ENCODE measurements around the gene MERTK. TPM values are rescaled to one million over a fixed set of nuclear protein-coding genes. Genes with fewer than 3 reads are reported as not detected.

Gene MERTK
- total and polyA plus RNA-seq, 2 donors (not counting 1 experiment from before 2014, with no cell fraction given) = 0.04 to 0.34 TPM

DNA sequence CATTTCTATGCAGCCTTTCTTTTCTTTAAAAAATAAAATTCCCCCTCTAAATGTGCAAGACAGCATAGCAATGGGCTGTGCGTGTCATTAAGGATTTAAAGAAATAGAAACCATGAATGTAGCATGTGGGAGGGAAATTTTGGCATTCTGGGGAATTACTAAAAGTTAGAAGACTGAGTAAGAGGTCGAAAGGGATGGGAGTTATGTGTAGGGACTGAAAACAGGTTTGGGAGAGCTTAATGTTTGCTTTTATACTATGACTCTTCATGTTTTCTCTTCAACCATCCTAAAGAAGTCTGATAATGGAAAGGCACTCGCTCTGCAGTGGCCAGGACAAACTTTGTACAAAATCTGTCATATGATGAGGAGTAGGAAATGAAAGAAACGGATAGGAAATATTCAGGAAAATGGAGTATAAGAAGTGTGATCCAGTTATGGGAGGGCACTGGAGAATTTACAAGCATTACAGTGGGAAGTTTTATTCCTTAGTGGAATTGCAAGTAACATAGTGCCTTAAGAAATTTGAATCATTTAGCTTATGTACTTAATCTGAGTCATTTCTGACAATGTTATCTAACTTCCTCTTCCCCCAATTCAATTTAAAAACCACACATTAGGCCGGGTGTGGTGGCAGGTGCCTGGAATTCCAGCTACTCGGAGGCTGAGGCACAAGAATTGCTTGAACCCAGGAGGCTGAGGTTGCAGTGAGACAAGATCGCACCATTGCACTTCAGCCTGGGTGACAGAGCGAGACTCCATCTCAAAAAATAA, 177.3 kb downstream of the MERTK start:
- Histone ChIP-seq H3K27me3 (replicated peaks in 1 of 4; ENCODE audit: control extremely low read depth in 1 of 4, control insufficient read depth in 3 of 4, insufficient read depth in 4 of 4, low read length in 3 of 4) (no peaks in the 10 kb centered on the region), H4K20me1 (ENCODE audit: control insufficient read depth, insufficient read depth, low read length, poor library complexity, severe bottlenecking) (peaks cover 13% of the 10 kb centered on the region), H3K27ac (ENCODE audit: low read length in 2 of 2) (no peak overlapping the region), H3K79me2 (ENCODE audit: control insufficient read depth, insufficient read depth, low read length) (peaks cover 26% of the 10 kb centered on the region), H3K4me2 (replicated peaks; ENCODE audit: low read depth, low read length, poor library complexity, severe bottlenecking) (no peak overlapping the region), H3K4me3 (ENCODE audit: control extremely low read depth in 1 of 5, extremely low read depth in 1 of 5, insufficient read depth in 1 of 5, low read depth in 2 of 5, low read length in 4 of 5) (no peak overlapping the region), H2AFZ (ENCODE audit: insufficient read depth, low read depth, low read length, poor library complexity, severe bottlenecking) (no peak overlapping the region), H3K36me3 (replicated peaks in 1 of 2; ENCODE audit: control extremely low read depth in 1 of 2, control insufficient read depth in 1 of 2, extremely low read depth in 1 of 2, insufficient read depth in 2 of 2, low read length in 1 of 2) (peaks cover 12 to 43% of the 10 kb centered on the region in 2 experiments), H3K4me1 (ENCODE audit: control insufficient read depth in 2 of 2, insufficient read depth in 2 of 2, low read length in 2 of 2) (peaks cover 0 to 4% of the 10 kb centered on the region in 2 donors), H3K9me3 (ENCODE audit: control extremely low read depth in 1 of 3, control insufficient read depth in 2 of 3, insufficient read depth in 1 of 3, low read length in 2 of 3) (peaks cover 0 to 5% (median 0%) of the 10 kb centered on the region in 3 donors), H3K9ac (ENCODE audit: low read length) (no peak overlapping the region)
- TF ChIP-seq CTCF (IDR thresholded peaks at IDR 0.05) (no peak), EZH2 (IDR thresholded peaks at IDR 0.05; ENCODE audit: borderline replicate concordance, insufficient read depth, low read depth, low read length, poor library complexity, severe bottlenecking) (no peak)
- ChIA-PET POLR2A (no interaction called here), CTCF (no interaction called here)
- 80% methylated on average over 2 of the region's 8 CpGs for WGBS (ENCODE audit: insufficient coverage)
- Mint-ChIP-seq H3K27me3 (no peaks in the 10 kb centered on the region), H3K27ac (no peak overlapping the region), H3K4me3 (no peak overlapping the region), H3K9me3 (ENCODE audit: insufficient read depth) (no peaks in the 10 kb centered on the region), H3K4me1 (peaks cover 29% of the 10 kb centered on the region)
- no peak for ATAC-seq (ENCODE audit: low read depth)
- no peak for DNase-seq
- intact Hi-C loops (cut with micrococcal nuclease) = no loop called here

DNA sequence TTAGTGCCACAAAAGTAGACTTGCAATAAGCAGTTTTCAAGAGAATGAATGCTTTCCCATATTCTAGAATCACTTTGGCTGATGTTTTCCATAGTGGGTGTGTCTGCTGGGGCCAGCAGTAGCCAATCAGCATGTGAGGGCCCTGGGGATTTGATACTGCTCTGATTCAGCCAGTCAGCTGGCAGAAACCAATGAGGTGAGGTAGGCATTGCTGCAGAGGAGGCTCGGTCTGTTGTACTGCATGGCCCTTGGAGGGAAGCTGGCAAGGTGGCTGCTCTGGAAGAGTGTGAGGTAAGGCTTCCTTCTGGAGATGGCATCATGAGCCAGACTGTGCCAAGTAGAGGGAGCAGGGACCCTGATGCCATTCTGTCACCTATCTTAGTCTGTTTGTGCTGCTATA, 179.4 kb downstream of the MERTK start:
- peaks cover 0 to 5% (median 0%) of the 10 kb centered on the region in 3 donors for H3K9me3 ChIP-seq (ENCODE audit: control extremely low read depth in 1 of 3, control insufficient read depth in 2 of 3, insufficient read depth in 1 of 3, low read length in 2 of 3)
- CTCF ChIA-PET = no interaction called here
- ATAC-seq (ENCODE audit: low read depth) (no peak), DNase-seq (no peak)
- H3K4me1 Mint-ChIP-seq = peaks cover 17% of the 10 kb centered on the region
- no peak overlapping the region for H3K4me2 ChIP-seq (replicated peaks; ENCODE audit: low read depth, low read length, poor library complexity, severe bottlenecking)
- H3K9me3 Mint-ChIP-seq (ENCODE audit: insufficient read depth) = no peaks in the 10 kb centered on the region
- H2AFZ ChIP-seq (ENCODE audit: insufficient read depth, low read depth, low read length, poor library complexity, severe bottlenecking) = no peak overlapping the region
- peaks cover 6% of the 10 kb centered on the region for H4K20me1 ChIP-seq (ENCODE audit: control insufficient read depth, insufficient read depth, low read length, poor library complexity, severe bottlenecking)
- no peak overlapping the region for H3K27ac Mint-ChIP-seq
- H3K9ac ChIP-seq (ENCODE audit: low read length) = no peak overlapping the region
- POLR2A ChIA-PET = no interaction called here
- intact Hi-C loops (cut with micrococcal nuclease) = no loop called here
- TF ChIP-seq CTCF (IDR thresholded peaks at IDR 0.05) (no peak), EZH2 (IDR thresholded peaks at IDR 0.05; ENCODE audit: borderline replicate concordance, insufficient read depth, low read depth, low read length, poor library complexity, severe bottlenecking) (no peak)
- peaks cover 12% of the 10 kb centered on the region for H3K79me2 ChIP-seq (ENCODE audit: control insufficient read depth, insufficient read depth, low read length)
- H3K27me3 Mint-ChIP-seq = no peaks in the 10 kb centered on the region
- H3K36me3 ChIP-seq (replicated peaks in 1 of 2; ENCODE audit: control extremely low read depth in 1 of 2, control insufficient read depth in 1 of 2, extremely low read depth in 1 of 2, insufficient read depth in 2 of 2, low read length in 1 of 2) = peaks cover 29 to 64% of the 10 kb centered on the region in 2 experiments
- H3K27ac ChIP-seq (ENCODE audit: low read length in 2 of 2) = no peak overlapping the region
- H3K4me1 ChIP-seq (ENCODE audit: control insufficient read depth in 2 of 2, insufficient read depth in 2 of 2, low read length in 2 of 2) = peaks cover 0 to 4% of the 10 kb centered on the region in 2 donors
- no peaks in the 10 kb centered on the region for H3K27me3 ChIP-seq (replicated peaks in 1 of 4; ENCODE audit: control extremely low read depth in 1 of 4, control insufficient read depth in 3 of 4, insufficient read depth in 4 of 4, low read length in 3 of 4)
- H3K4me3 ChIP-seq (ENCODE audit: control extremely low read depth in 1 of 5, extremely low read depth in 1 of 5, insufficient read depth in 1 of 5, low read depth in 2 of 5, low read length in 4 of 5) = no peak overlapping the region
- 80% methylated on average over 1 of the region's 1 CpG for WGBS (ENCODE audit: insufficient coverage)
- no peak overlapping the region for H3K4me3 Mint-ChIP-seq
